MCF 10A (cell line): ENCODE measurements around the gene LGSN. TPM values are rescaled to one million over a fixed set of nuclear protein-coding genes. Genes with fewer than 3 reads are reported as not detected.
"Not testable (repeated sequence)": the region's sequence is repeated elsewhere in the genome, so short reads cannot be mapped to it uniquely, and the experiment has no call there.

Experiments
- BruUV-seq: library from RNA; stranded (reverse); fragments of 400-500 nt; replicated peaks from 2 replicates; lab custom pipeline; 2021; lab: Mats Ljungman, UMichigan
- CTCF ChIA-PET: fragments of 300-600 bp; sonication (Branson Sonifier 250); formaldehyde crosslinking; extraction: SDS; loops from one replicate; lab custom pipeline; 2021; ENCODE audit warnings: antibody characterized with exemption, inconsistent platforms; lab: Yijun Ruan, JAX
- POLR2A ChIA-PET: fragments of 300-600, 350-650 bp; sonication (Branson Sonifier 250); formaldehyde crosslinking; extraction: SDS; loops from one replicate; lab custom pipeline; 2020; ENCODE audit warnings: antibody characterized with exemption, inconsistent platforms; lab: Yijun Ruan, JAX
- DNase-seq: peaks from one replicate; pipeline ENCODE4 v3.0.0-alpha.2; 2018; ENCODE audit not compliant: unreplicated experiment
- H3K27ac Mint-ChIP-seq: one replicate; pipeline ENCODE4 v1.8.0; 2022; ENCODE audit warnings: mild to moderate bottlenecking, low read depth, mixed read lengths; ENCODE audit not compliant: unreplicated experiment
- H3K27me3 Mint-ChIP-seq: one replicate; pipeline ENCODE4 v1.8.0; 2022; ENCODE audit warnings: mixed read lengths; ENCODE audit not compliant: insufficient read depth, unreplicated experiment
- H3K36me3 Mint-ChIP-seq: one replicate; pipeline ENCODE4 v1.8.0; 2022; ENCODE audit warnings: mild to moderate bottlenecking, moderate library complexity, mixed read lengths; ENCODE audit not compliant: insufficient read depth, unreplicated experiment
- H3K4me1 Mint-ChIP-seq: one replicate; pipeline ENCODE4 v1.8.0; 2022; ENCODE audit warnings: mixed read lengths; ENCODE audit not compliant: insufficient read depth, unreplicated experiment
- H3K4me3 Mint-ChIP-seq: one replicate; pipeline ENCODE4 v1.8.0; 2022; ENCODE audit warnings: mild to moderate bottlenecking, moderate library complexity, mixed read lengths; ENCODE audit not compliant: unreplicated experiment
- H3K9me3 Mint-ChIP-seq: one replicate; pipeline ENCODE4 v1.8.0; 2022; ENCODE audit warnings: mixed read lengths; ENCODE audit not compliant: unreplicated experiment
- CTCF ChIP-seq: fragments of 200-600 bp; IDR thresholded peaks from one replicate; pipeline ENCODE4 v1.8.0; 2022; ENCODE audit warnings: antibody characterized with exemption, mild to moderate bottlenecking; ENCODE audit not compliant: unreplicated experiment
- intact Hi-C: fragments of 100-400 bp; cut with micrococcal nuclease; formaldehyde crosslinking; loops from 2 replicates; pipeline ENCODE4 v1.14.1; 2022
- total RNA-seq: library from RNA; stranded (reverse); gene quantifications from 2 replicates; pipeline ENCODE4 v1.2.3, GENCODE V29; 2022

LGSN gene
- total RNA-seq, 1 experiment from 2014 or later = not detected

- intact Hi-C loops = no loop called here
- no peak for TF ChIP-seq CTCF
- Mint-ChIP-seq H3K9me3 (no peaks in the 10 kb centered on the region), H3K4me1 (peaks cover 14% of the 10 kb centered on the region), H3K4me3 (no peak overlapping the region), H3K36me3 (no peaks in the 10 kb centered on the region), H3K27me3 (no peaks in the 10 kb centered on the region), H3K27ac (no peak overlapping the region)
- ChIA-PET POLR2A (interaction anchor here (0.6 to 1.8 kb wide), 7 partner anchors 222 to 619 kb away, joined by 3 to 8 read pairs (median 3); no protein-coding TSS in a partner anchor), CTCF (interaction anchor here (0.5 to 6.0 kb wide), 7 partner anchors 41 to 454 kb away, joined by 3 to 103 read pairs (median 4); no protein-coding TSS in a partner anchor)
- BruUV-seq = no TSS peak
- DNase-seq = no peak
These were observed 29.1 kb upstream of the LGSN start for GRCh38 chr6:63348836-63349235.

GRCh38 chr6:63347599-63347998 is 27.8 kb upstream of the LGSN start:
- no TSS peak for BruUV-seq
- no peaks in the 10 kb centered on the region for H3K36me3 Mint-ChIP-seq
- peak overlapping the region; percentile 43 for H3K27ac Mint-ChIP-seq
- peak; percentile 72 for DNase-seq
- intact Hi-C loops = no loop called here
- no peaks in the 10 kb centered on the region for H3K27me3 Mint-ChIP-seq
- no peak overlapping the region for H3K4me3 Mint-ChIP-seq
- POLR2A ChIA-PET = interaction anchor here (0.6 to 1.8 kb wide), 7 partner anchors 180 to 459 kb away, joined by 3 to 10 read pairs (median 4); no protein-coding TSS in a partner anchor
- no peak for TF ChIP-seq CTCF
- H3K9me3 Mint-ChIP-seq = no peaks in the 10 kb centered on the region
- H3K4me1 Mint-ChIP-seq = peaks cover 13% of the 10 kb centered on the region
- CTCF ChIA-PET = interaction anchor here (0.6 to 2.5 kb wide), 9 partner anchors 13 to 456 kb away, joined by 3 to 12 read pairs (median 3); no protein-coding TSS in a partner anchor

GRCh38 chr6:63346217-63346835 is 26.5 kb upstream of the LGSN start:
- H3K9me3 Mint-ChIP-seq = no peaks in the 10 kb centered on the region
- H3K27ac Mint-ChIP-seq = peak overlapping the region; percentile 43
- no peak for TF ChIP-seq CTCF
- no peaks in the 10 kb centered on the region for H3K36me3 Mint-ChIP-seq
- peaks cover 7% of the 10 kb centered on the region for H3K4me1 Mint-ChIP-seq
- CTCF ChIA-PET = interaction anchor here (0.6 kb wide), 1 partner anchor 80 kb away, joined by 3 read pairs; no protein-coding TSS in a partner anchor
- no peak overlapping the region for H3K4me3 Mint-ChIP-seq
- DNase-seq = no peak
- intact Hi-C loops = no loop called here
- no peaks in the 10 kb centered on the region for H3K27me3 Mint-ChIP-seq
- POLR2A ChIA-PET = interaction anchor here (0.7 to 0.9 kb wide), 2 partner anchors 458 to 518 kb away, joined by 3 read pairs; no protein-coding TSS in a partner anchor
- BruUV-seq = no TSS peak

GRCh38 chr6:63340351-63340750 is 20.6 kb upstream of the LGSN start:
- H3K4me1 Mint-ChIP-seq = no peaks in the 10 kb centered on the region
- no peak for DNase-seq
- peaks cover 16% of the 10 kb centered on the region for H3K9me3 Mint-ChIP-seq
- CTCF ChIA-PET = interaction anchor here (1.0 kb wide), 1 partner anchor 219 kb away, joined by 3 read pairs; no protein-coding TSS in a partner anchor
- H3K36me3 Mint-ChIP-seq = no peaks in the 10 kb centered on the region
- POLR2A ChIA-PET = no interaction called here
- BruUV-seq = no TSS peak
- no peaks in the 10 kb centered on the region for H3K27me3 Mint-ChIP-seq
- H3K27ac Mint-ChIP-seq = no peak overlapping the region
- intact Hi-C loops = no loop called here
- no peak overlapping the region for H3K4me3 Mint-ChIP-seq
- no peak for TF ChIP-seq CTCF

- DNase-seq, POLR2A ChIA-PET, intact Hi-C loops, H3K4me1 Mint-ChIP-seq, H3K36me3 Mint-ChIP-seq, H3K9me3 Mint-ChIP-seq, H3K27ac Mint-ChIP-seq, H3K4me3 Mint-ChIP-seq, H3K27me3 Mint-ChIP-seq, BruUV-seq: not testable (repeated sequence)
- CTCF ChIA-PET = interaction anchor here (0.6 kb wide), 1 partner anchor 13 kb away, joined by 3 read pairs; no protein-coding TSS in a partner anchor
These were observed 14.9 kb upstream of the LGSN start for GRCh38 chr6:63334652-63335051.
